Choroid plexus epithelial cell (primary cell): ENCODE measurements around the gene JMY.

Source experiments
- DNase-seq: peaks from one replicate; pipeline ENCODE4 v3.0.0-alpha.2; 2010; ENCODE audit warnings: low read depth
- H3K4me3 ChIP-seq: 2 replicates; pipeline ENCODE4 v1.5.1; 2011; ENCODE audit warnings: low read depth, mild to moderate bottlenecking, control low read depth, low read length, moderate library complexity
- CTCF ChIP-seq: conservative IDR thresholded peaks from 2 replicates; pipeline ENCODE4 v1.5.1; 2011; ENCODE audit warnings: low read depth, mild to moderate bottlenecking, control low read depth, inconsistent platforms, low read length, moderate library complexity

The JMY gene

GRCh38 chr5:79201206-79201605 is 34.7 kb upstream of the JMY start:
- no peak for TF ChIP-seq CTCF
- no peak overlapping the region for H3K4me3 ChIP-seq
- no peak for DNase-seq

- no peak overlapping the region for H3K4me3 ChIP-seq
- peak; percentile 30 for DNase-seq
- TF ChIP-seq CTCF, result no peak
Observed at GRCh38 chr5:79202076-79202475, 33.9 kb upstream of the JMY start.

- no peak for DNase-seq
- no peak overlapping the region for H3K4me3 ChIP-seq
- no peak for TF ChIP-seq CTCF
Observed at GRCh38 chr5:79205965-79206364, 30.0 kb upstream of the JMY start.

DNA sequence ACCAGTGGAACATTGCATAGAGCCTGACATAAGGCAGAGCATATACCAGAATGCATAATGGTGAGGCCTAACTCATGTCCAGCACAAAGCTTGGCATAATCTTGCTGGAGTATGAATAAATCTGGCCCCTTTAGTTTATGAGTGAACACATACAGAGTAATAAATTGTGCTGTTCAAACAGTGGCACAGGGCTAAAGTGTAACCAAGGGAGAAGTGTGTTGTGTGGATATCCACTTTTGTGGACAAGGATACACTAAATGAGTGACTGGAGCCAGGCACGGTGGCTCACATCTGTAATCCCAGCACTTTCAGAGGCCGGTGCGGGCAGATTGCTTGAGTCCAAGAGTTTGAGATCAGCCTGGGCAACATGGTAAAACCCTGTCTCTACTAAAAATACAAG is 29.4 kb upstream of the JMY start:
- TF ChIP-seq CTCF, result no peak
- no peak overlapping the region for H3K4me3 ChIP-seq
- DNase-seq, result no peak

GRCh38 chr5:79209505-79209904 is 26.4 kb upstream of the JMY start:
- no peak for TF ChIP-seq CTCF
- H3K4me3 ChIP-seq, result no peak overlapping the region
- DNase-seq, result no peak

DNA sequence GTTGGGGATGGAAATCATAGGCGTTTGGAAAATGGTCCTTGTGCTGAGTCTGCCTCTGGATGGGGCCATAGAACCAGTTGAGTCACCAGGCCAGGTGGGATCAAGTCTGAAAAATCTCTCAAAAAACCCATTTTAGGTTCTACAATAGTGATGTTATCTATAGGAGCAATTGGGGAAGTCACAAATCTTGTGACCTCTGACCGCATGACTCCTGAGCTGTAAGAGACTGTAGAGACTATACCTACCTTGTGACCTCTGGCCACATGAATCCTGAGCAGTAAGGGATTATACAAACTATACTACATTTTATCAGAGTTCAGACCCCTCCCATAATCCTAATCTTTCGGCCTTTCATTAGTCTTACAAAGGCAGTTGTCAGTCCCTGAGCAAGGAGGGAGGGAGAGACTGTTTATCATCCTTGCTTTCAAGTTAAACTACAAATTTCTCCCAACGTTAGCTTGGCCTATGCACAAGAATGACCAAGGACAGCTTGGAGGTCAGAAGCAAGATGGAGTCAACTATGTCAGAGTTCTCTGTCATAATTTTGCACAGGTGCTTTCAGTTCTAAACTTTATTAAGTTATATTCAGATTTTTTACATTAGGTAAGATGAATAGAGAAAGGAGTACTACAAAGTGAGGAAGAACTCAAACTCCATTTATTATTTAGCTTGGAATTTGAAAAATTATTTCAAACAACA is 11.5 kb upstream of the JMY start:
- H3K4me3 ChIP-seq, result no peak overlapping the region
- no peak for TF ChIP-seq CTCF
- DNase-seq, result no peak

- no peak for TF ChIP-seq CTCF
- H3K4me3 ChIP-seq, result no peak overlapping the region
- DNase-seq, result no peak
Observed at GRCh38 chr5:79225026-79225425, 10.9 kb upstream of the JMY start.
